Measurements from ENCODE around the gene PIEZO2.

PIEZO2 gene

GRCh38 chr18:10771053-10771709 is 378.2 kb downstream of the PIEZO2 start:
- no peak for DNase-seq

DNA sequence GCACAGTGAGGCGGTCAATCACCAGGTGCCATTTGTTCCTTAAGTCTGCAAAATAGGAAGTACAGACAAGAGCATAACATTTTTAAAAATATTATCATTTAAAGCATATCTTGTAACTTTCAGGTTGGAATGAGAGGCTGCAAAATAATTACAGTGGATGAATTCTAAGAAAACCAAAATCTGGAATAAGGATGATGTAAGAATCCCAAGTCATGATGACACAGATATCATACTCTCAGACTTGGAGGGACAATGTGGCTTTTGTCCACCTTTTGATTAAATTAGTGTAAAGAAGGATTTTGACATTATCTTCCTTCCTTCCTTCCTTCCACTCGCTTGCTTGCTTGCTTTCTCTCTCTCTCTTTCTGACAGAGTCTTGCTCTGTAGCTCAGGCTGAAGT is 379.1 kb downstream of the PIEZO2 start:
- no peak for DNase-seq

- DNase-seq, result no peak
Observed at GRCh38 chr18:10768221-10768620, 381.1 kb downstream of the PIEZO2 start.

DNA sequence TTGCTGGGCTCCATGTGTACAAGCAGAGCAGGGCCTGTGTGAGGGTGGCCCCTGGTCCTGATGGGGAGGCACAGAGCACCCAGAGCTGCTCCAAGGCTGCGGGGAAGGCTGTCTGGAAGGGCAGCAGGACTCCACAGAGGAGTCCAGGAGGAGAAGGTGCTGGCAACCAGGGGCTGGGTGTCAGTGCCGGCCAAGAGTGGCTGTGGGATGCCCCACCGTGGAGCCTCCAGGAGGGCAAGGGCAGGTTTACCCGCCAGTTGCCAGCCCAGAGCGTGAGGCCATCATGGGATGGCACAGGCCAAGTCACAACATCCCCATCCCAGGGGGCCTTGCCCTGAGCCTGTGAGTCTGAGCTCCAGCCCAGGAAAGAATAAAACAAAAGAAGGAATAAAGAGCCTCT is 381.7 kb downstream of the PIEZO2 start:
- no peak for DNase-seq

DNA sequence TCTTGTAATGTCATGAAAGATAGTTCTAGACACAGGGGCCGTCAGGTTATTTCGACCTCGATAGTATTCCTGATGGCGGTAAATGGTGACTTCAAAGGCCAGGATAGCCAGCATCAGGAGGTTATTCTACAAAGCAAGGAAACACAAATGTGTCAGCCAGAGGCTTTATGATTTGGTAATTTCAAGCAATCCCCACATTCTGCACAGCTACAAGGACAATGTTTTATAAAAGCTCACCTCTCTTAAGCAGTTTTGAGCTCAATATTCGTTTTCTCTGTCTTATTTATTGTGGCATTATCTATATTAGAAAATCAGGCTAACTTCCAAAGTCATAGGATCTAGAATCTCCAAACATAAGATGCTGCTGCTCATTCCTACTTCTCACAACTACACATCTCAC is 388.4 kb downstream of the PIEZO2 start:
- DNase-seq, result no peak

- no peak for DNase-seq
Observed at GRCh38 chr18:10759241-10759640, 390.1 kb downstream of the PIEZO2 start.

- no peak for DNase-seq
Observed at GRCh38 chr18:10757946-10758345, 391.4 kb downstream of the PIEZO2 start.

DNA sequence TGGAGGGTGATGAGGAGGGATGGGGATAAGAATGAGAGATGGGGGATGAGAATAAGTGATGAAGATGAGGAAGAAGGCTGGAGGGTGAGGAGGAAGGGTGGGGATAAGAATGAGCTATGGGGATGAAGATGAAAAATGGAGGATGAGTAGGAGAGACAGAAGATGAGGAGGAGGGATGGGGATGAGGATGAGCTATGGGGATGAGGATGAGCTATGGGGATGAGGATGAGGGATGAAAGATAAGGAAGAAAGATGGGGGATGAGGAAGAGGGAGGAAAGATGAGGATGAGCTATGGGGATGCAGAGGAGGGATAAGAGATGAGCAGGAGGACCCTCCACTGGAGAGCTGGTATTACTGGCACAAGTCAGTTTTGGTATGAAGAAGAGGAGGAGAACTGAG is 392.0 kb downstream of the PIEZO2 start:
- DNase-seq, result no peak

GRCh38 chr18:10755855-10756254 is 393.5 kb downstream of the PIEZO2 start:
- DNase-seq, result no peak

GRCh38 chr18:10754128-10754527 is 395.2 kb downstream of the PIEZO2 start:
- no peak for DNase-seq

GRCh38 chr18:10752382-10752781 is 397.0 kb downstream of the PIEZO2 start:
- DNase-seq, result no peak

DNA sequence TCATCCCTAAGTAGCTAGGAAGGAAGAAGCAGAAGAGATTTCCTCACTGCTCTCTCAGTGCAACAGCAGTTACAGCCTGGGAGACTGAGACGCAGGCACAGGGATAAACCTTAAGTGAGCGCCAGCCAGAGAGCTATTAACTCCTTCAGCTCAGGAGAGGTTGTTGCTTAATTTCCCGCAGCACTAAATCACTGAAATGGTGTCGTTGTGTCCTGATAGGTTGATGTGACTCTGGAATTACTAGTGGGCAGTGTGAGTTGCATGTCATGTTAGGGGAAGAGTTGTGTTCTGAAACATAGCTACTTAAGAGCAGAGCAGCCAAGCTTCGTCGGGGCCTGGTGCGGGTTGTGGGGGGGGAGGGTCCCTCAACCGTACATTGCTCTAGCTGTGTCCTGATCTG is 397.7 kb downstream of the PIEZO2 start:
- DNase-seq, result no peak

DNA sequence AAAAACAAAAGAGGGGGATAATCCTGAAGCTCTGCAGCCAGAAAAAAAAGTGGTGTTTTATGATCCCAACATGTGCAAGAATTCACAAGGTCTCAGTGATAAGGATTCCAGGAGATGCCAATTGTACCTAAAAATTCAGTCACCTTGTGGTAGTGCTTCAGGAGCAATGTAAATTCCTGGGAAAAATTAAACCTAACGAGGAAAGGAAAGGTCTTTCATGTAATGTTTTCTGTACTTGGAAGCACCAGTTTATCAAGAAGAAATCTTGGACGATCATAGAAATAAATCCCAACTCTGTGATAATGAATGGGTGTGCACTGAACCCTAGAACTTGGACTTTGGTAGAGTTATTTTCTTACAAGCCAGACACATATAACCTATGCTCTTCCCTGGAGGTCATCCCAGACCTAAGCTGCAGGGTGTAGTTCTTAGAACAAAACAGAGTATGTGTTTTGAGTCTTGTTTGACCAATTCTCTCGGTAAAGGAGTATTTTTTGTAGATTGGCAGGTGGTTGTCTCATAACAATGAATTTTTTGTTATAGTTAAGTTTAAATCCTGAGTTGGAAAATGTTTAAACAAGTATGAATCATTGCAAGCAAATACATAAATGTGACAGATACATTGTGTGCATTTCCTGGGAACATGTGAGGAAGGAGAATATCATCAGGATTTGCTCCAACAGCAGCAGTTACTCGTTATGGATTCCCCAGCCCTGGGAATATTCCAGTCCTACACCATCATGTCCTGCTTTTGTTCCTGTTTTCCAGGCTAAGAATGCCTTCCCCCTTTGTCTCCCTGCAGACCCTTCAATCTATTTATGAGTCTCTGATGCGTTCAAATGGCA is 399.0 kb downstream of the PIEZO2 start:
- no peak for DNase-seq

GRCh38 chr18:10748641-10749040 is 400.7 kb downstream of the PIEZO2 start:
- no peak for DNase-seq

GRCh38 chr18:10745971-10746370 is 403.4 kb downstream of the PIEZO2 start:
- no peak for DNase-seq

- DNase-seq, result no peak
Observed at GRCh38 chr18:10745219-10745618, 404.1 kb downstream of the PIEZO2 start.

DNA sequence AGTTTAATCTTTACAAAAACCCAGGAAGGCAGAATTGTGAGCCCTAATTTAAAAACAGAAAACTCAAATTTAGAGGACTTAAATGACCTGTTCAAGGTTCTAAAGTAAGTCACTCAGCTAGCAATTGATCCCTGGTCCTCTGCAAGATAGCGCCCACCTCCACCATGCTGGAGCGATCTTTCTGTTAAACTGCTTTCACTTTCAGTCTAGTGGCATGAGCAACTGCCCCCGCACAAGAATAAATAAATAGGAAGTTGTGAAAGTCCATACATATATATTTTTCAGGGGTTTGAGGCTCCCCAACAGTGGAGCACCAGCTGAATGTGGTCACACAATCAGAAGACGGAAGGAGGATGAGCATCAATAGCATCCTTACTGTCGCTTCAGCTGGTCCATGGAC is 405.6 kb downstream of the PIEZO2 start:
- DNase-seq, result no peak

- no peak for DNase-seq
Observed at GRCh38 chr18:10739152-10739551, 410.2 kb downstream of the PIEZO2 start.

GRCh38 chr18:10736984-10737383 is 412.4 kb downstream of the PIEZO2 start:
- DNase-seq, result no peak

- no peak for DNase-seq
Observed at GRCh38 chr18:10732990-10733389, 416.4 kb downstream of the PIEZO2 start.

GRCh38 chr18:10727477-10727876 is 421.9 kb downstream of the PIEZO2 start:
- DNase-seq, result no peak

DNA sequence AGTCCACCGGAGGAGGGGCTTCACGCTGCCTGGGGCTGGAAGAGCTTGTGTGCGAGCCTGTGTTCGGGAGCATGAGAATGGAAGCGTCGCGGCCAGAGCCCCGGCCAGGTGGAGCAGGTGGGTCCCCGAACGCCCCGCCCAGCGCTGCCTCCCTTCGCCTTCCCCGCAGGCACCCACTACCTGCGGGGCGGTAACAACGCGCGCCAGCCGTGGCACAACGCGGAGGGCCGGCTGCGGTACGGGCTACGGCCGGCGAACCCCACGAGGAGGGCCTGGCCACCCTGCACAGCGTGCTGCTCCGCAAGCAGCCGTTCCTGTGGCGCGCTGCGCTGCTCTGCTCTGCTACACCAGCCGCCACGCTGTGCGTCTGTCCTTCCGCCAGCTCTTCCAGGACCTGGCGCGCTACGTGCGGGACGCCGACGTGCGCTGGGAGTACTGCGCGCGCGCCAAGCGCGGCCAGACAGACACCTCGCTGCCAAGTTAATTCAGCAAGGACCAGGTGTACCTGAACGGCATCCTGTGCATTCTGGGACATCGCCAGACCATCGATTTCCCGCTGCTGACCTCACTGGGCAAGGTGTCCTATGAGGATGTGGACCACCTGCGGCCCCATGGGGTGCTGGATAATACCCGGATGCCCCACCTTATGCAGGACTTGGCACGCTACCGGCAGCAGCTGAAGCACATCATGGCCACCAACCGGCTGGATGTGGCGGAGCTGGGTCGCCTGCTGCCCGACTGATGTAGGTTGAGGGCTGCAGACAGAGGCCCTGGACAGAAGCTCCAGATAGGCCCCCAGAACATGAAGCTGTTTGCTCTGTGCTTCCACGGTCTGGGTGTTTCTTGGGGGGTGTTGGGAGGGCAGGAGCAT is 422.9 kb downstream of the PIEZO2 start:
- DNase-seq, result no peak

DNA sequence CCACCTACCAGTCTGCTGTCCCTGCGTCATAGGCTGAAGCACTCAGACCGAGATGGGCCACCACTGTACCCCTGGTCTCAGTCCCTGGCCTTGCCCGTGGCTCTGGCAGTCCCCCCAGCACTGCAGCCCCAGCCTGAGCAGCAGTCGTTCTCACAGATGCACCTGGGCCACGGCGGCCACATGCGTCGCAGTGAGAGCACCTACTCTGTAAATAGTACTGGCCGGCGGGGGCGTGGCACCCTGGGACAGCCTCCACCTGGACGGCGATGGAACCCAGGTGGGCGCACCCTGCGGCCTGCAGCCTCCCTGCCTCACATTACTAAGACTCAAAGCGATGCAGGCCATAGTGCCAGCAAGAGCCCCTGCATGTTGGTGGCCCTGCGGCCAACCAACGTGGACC is 424.7 kb downstream of the PIEZO2 start:
- no peak for DNase-seq

- no peak for DNase-seq
Observed at GRCh38 chr18:10723496-10723895, 425.9 kb downstream of the PIEZO2 start.

All from GDM1 (cell line).